HG03378 (cell line): ENCODE data around the gene FOXD4L3.
"Not testable (repeated sequence)": the region's sequence is repeated elsewhere in the genome, so short reads cannot be mapped to it uniquely, and the experiment has no call there.

Source experiments
- ATAC-seq: cut with Tn5 transposase; IDR thresholded peaks from one replicate; pipeline ENCODE4 v1.9.1; 2021; ENCODE audit warnings: mild to moderate bottlenecking, moderate library complexity; ENCODE audit not compliant: unreplicated experiment

Gene FOXD4L3

GRCh38 chr9:68302567-68302966 lies at the start of gene FOXD4L3:
TSS of gene FOXD4L3 (plus strand) at chr9:68302867. CDS start at chr9:68302952, 85 bp downstream.
- not testable (repeated sequence) for ATAC-seq

GRCh38 chr9:68281041-68281440 lies 21.6 kb upstream of the FOXD4L3 start:
- not testable (repeated sequence) for ATAC-seq

GRCh38 chr9:68303771-68304170 lies 1.1 kb downstream of the FOXD4L3 start:
- ATAC-seq, result not testable (repeated sequence)

GRCh38 chr9:68304212-68304611 lies 1.5 kb downstream of the FOXD4L3 start:
- not testable (repeated sequence) for ATAC-seq

- not testable (repeated sequence) for ATAC-seq
Observed at GRCh38 chr9:68304777-68305176, 2.1 kb downstream of the FOXD4L3 start.

GRCh38 chr9:68305680-68306285 lies 3.1 kb downstream of the FOXD4L3 start:
- ATAC-seq, result not testable (repeated sequence)

GRCh38 chr9:68306391-68306964 lies 3.8 kb downstream of the FOXD4L3 start:
- ATAC-seq, result not testable (repeated sequence)

GRCh38 chr9:68307127-68307526 lies 4.5 kb downstream of the FOXD4L3 start:
- ATAC-seq, result not testable (repeated sequence)

GRCh38 chr9:68307654-68308053 lies 5.0 kb downstream of the FOXD4L3 start:
- ATAC-seq, result not testable (repeated sequence)

- not testable (repeated sequence) for ATAC-seq
Observed at GRCh38 chr9:68311208-68311607, 8.5 kb downstream of the FOXD4L3 start.

- not testable (repeated sequence) for ATAC-seq
Observed at GRCh38 chr9:68318209-68318608, 15.5 kb downstream of the FOXD4L3 start.

GRCh38 chr9:68323749-68324148 lies 21.1 kb downstream of the FOXD4L3 start:
- not testable (repeated sequence) for ATAC-seq

GRCh38 chr9:68324518-68324917 lies 21.9 kb downstream of the FOXD4L3 start:
- not testable (repeated sequence) for ATAC-seq

- ATAC-seq, result not testable (repeated sequence)
Observed at GRCh38 chr9:68329106-68329505, 26.4 kb downstream of the FOXD4L3 start.

GRCh38 chr9:68330531-68331173 lies 28.0 kb downstream of the FOXD4L3 start:
- ATAC-seq, result not testable (repeated sequence)

- not testable (repeated sequence) for ATAC-seq
Observed at GRCh38 chr9:68332122-68332521, 29.5 kb downstream of the FOXD4L3 start.

GRCh38 chr9:68335935-68336334 lies 33.3 kb downstream of the FOXD4L3 start:
- not testable (repeated sequence) for ATAC-seq

GRCh38 chr9:68336639-68337339 lies 34.1 kb downstream of the FOXD4L3 start:
- not testable (repeated sequence) for ATAC-seq

- not testable (repeated sequence) for ATAC-seq
Observed at GRCh38 chr9:68338000-68338399, 35.3 kb downstream of the FOXD4L3 start.

- ATAC-seq, result peak; percentile 84
Observed at GRCh38 chr9:68342265-68343025, 39.8 kb downstream of the FOXD4L3 start.

- ATAC-seq, result not testable (repeated sequence)
Observed at GRCh38 chr9:68343242-68343641, 40.6 kb downstream of the FOXD4L3 start.
